ENCODE results near the gene TMEM178B. TPM values are rescaled to one million over a fixed set of nuclear protein-coding genes. Genes with fewer than 3 reads are reported as not detected.

TMEM178B gene
- polyA plus RNA-seq, 1 of the 3 experiments (the other 2 are of a cell fraction): 0.20 TPM

GRCh38 chr7:141202535-141202934, 128.7 kb downstream of the TMEM178B start:
- Histone ChIP-seq H3K36me3 (replicated peaks in 1 of 2; ENCODE audit: control insufficient read depth in 1 of 2, insufficient read depth in 2 of 2, low read length in 1 of 2) (no peaks in the 10 kb centered on the region), H3K9me3 (no peaks in the 10 kb centered on the region), H3K9ac (no peak overlapping the region), H3K79me2 (ENCODE audit: insufficient read depth) (no peaks in the 10 kb centered on the region), H3K4me1 (ENCODE audit: control insufficient read depth in 1 of 2, insufficient read depth in 2 of 2, low read depth in 1 of 2, low read length in 1 of 2) (peaks cover 0 to 17% of the 10 kb centered on the region in 2 experiments; a peak in 1 of 4 replicates), H3K27ac (ENCODE audit: low read depth in 2 of 2, low read length in 1 of 2) (no peak overlapping the region), H3K4me3 (ENCODE audit: low read depth in 2 of 2, low read length in 1 of 2) (no peak overlapping the region), H3K27me3 (ENCODE audit: insufficient read depth) (no peaks in the 10 kb centered on the region), H3K9me2 (no peaks in the 10 kb centered on the region), H3F3A (replicated peaks; ENCODE audit: insufficient read depth) (no peaks in the 10 kb centered on the region), H4K20me1 (ENCODE audit: insufficient read depth) (no peaks in the 10 kb centered on the region), H2AFZ (ENCODE audit: low read depth) (no peak overlapping the region), H3K4me2 (no peak overlapping the region)
- 22% methylated on average over 4 of the region's 4 CpGs for WGBS (ENCODE audit: low lambda C conversion rate)
- TF ChIP-seq REST (IDR thresholded peaks at IDR 0.05; ENCODE audit: low read depth, low read length): no peak
- no peak for TF ChIP-seq ZBTB33 (IDR thresholded peaks at IDR 0.05; ENCODE audit: borderline replicate concordance, low read depth)
- no peak for TF ChIP-seq YY1 (IDR thresholded peaks at IDR 0.05; ENCODE audit: low read depth)
- TF ChIP-seq JUND (IDR thresholded peaks at IDR 0.05): no peak
- no peak for TF ChIP-seq RXRA (IDR thresholded peaks at IDR 0.05; ENCODE audit: borderline replicate concordance, low read depth)
- TF ChIP-seq RAD21 (IDR thresholded peaks at IDR 0.05; ENCODE audit: low read length): no peak
- TF ChIP-seq TCF12 (IDR thresholded peaks at IDR 0.05): no peak
- DNase-seq: no peak
- ChIA-PET POLR2A (no interaction called here), CTCF (interaction anchor here (1.3 to 1.4 kb wide), 2 partner anchors 18 to 131 kb away, joined by 3 read pairs; no protein-coding TSS in a partner anchor)

GRCh38 chr7:141203177-141203576, 129.3 kb downstream of the TMEM178B start:
- Histone ChIP-seq H3K9me3 (no peaks in the 10 kb centered on the region), H3K36me3 (replicated peaks in 1 of 2; ENCODE audit: control insufficient read depth in 1 of 2, insufficient read depth in 2 of 2, low read length in 1 of 2) (no peaks in the 10 kb centered on the region), H3K9ac (no peak overlapping the region), H3K4me2 (no peak overlapping the region), H3K4me1 (ENCODE audit: control insufficient read depth in 1 of 2, insufficient read depth in 2 of 2, low read depth in 1 of 2, low read length in 1 of 2) (peaks cover 0 to 15% of the 10 kb centered on the region in 2 experiments; a peak in 1 of 4 replicates), H2AFZ (ENCODE audit: low read depth) (no peak overlapping the region), H3K79me2 (ENCODE audit: insufficient read depth) (no peaks in the 10 kb centered on the region), H3K9me2 (no peaks in the 10 kb centered on the region), H3K27me3 (ENCODE audit: insufficient read depth) (no peaks in the 10 kb centered on the region), H3F3A (replicated peaks; ENCODE audit: insufficient read depth) (no peaks in the 10 kb centered on the region), H3K27ac (ENCODE audit: low read depth in 2 of 2, low read length in 1 of 2) (no peak overlapping the region), H3K4me3 (ENCODE audit: low read depth in 2 of 2, low read length in 1 of 2) (no peak overlapping the region), H4K20me1 (ENCODE audit: insufficient read depth) (no peaks in the 10 kb centered on the region)
- ChIA-PET POLR2A (no interaction called here), CTCF (interaction anchor here (1.3 kb wide), 1 partner anchor 18 kb away, joined by 3 read pairs; no protein-coding TSS in a partner anchor)
- 40% methylated on average over 6 of the region's 6 CpGs for WGBS (ENCODE audit: low lambda C conversion rate)
- DNase-seq: no peak
- TF ChIP-seq EP300 (IDR thresholded peaks at IDR 0.05; ENCODE audit: borderline replicate concordance in 1 of 2, low read depth in 1 of 2, low read length in 1 of 2): no peak
- no peak for TF ChIP-seq YY1 (IDR thresholded peaks at IDR 0.05; ENCODE audit: low read depth)
- no peak for TF ChIP-seq USF2 (IDR thresholded peaks at IDR 0.05; ENCODE audit: borderline replicate concordance, low read depth, low read length)
- no peak for TF ChIP-seq REST (IDR thresholded peaks at IDR 0.05; ENCODE audit: low read depth, low read length)
- TF ChIP-seq CHD2 (IDR thresholded peaks at IDR 0.05; ENCODE audit: low read length, partially characterized antibody): no peak
- TF ChIP-seq POLR2AphosphoS5 (IDR thresholded peaks at IDR 0.05; ENCODE audit: low read depth, low read length): no peak
- TF ChIP-seq SIN3A (IDR thresholded peaks at IDR 0.05; ENCODE audit: borderline replicate concordance, low read depth, low read length): no peak
- TF ChIP-seq NFIC (IDR thresholded peaks at IDR 0.05; ENCODE audit: borderline replicate concordance): no peak
- TF ChIP-seq NRF1 (IDR thresholded peaks at IDR 0.05; ENCODE audit: low read depth, low read length): no peak
- no peak for TF ChIP-seq RXRA (IDR thresholded peaks at IDR 0.05; ENCODE audit: borderline replicate concordance, low read depth)
- TF ChIP-seq MEF2A (IDR thresholded peaks at IDR 0.05; ENCODE audit: borderline replicate concordance, low read depth): no peak
- TF ChIP-seq TAF1 (IDR thresholded peaks at IDR 0.05; ENCODE audit: borderline replicate concordance, low read depth, low read length): no peak
- TF ChIP-seq MAX (IDR thresholded peaks at IDR 0.05; ENCODE audit: low read depth): no peak

Measured in SK-N-SH (cell line).